ACHN (cell line): ENCODE results near the gene MFAP2.
A peak's percentile ranks its signal among the peaks of the same experiment; 100 is the strongest.
"Not testable (repeated sequence)": the region's sequence is repeated elsewhere in the genome, so short reads cannot be mapped to it uniquely, and the experiment has no call there.

Experiments used
- DNase-seq: peaks from one replicate; pipeline ENCODE4 v3.0.0-alpha.2; 2015
- in situ Hi-C: cut with HindIII; loops from 2 replicates; pipeline ENCODE4 v1.10.0; 2017; ENCODE audit warnings: low sequenced_read_pairs, low pct_ligation_motif_present, low pct_unique_long_range_greater_than_20kb

Gene MFAP2

DNA sequence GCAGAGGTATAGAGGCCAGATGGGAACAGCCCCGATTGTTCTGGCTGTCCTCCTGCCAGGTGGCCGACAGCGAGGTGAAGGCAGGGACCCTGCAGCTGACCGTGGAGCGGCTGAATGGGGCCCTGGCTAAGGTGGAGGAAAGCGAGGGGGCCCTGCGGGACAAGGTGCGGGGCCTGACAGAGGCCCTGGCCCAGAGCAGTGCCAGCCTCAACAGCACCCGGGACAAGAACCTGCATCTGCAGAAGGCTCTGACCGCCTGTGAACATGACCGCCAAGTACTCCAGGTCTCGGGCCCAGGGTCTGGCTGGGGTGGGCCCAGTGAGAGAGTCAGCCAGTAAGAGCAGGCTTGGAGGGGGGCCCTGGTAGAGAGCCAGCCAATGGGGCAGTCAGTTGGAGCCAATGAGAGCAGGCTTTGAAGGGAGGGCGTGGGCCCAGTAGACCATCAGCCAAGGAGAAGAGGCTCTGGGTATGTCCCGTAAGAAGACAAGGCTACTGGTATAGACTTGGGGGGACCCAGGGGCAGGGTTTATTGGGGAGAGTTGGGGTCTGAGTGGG lies 11.3 kb downstream of the MFAP2 start:
- in situ Hi-C loops, result no loop called here
- DNase-seq, result no peak

DNA sequence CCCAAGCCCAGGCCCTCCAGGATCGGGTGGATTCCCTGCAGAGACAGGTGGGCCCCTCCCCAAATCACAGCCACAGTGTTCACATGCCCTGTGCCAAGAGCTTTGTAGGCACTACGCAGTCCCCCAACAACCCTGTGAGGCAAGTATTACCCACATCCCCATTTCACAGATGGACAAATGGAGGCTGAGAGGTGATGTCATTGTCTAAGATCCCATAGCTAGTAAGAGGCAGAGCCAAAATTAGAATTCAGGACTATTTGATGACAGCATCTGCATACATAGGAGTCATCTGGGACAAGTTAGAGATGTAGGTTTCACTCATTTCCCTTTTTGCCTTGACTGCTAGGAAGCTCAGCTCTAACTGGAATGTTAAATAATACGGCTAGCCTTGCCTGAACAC lies 12.0 kb downstream of the MFAP2 start:
- no peak for DNase-seq
- in situ Hi-C loops, result no loop called here

DNA sequence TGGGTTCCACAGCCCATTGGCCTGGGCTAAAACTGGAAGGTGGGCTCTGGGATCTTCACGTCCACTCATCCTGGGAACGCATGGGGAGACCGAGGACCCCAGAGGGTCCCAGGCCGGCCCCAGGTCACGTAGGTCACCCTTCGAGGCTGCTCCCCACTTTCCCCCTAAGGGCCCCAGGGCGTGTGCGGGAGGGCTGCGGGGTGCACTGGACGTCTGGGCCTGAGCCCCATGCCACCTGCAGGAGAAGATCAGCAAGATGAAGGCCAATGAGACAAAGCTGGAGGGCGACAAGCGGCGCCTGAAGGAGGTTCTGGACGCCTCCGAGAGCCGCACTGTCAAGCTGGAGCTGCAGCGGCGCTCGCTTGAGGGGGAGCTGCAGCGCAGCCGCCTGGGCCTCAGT lies 12.5 kb downstream of the MFAP2 start:
- in situ Hi-C loops, result no loop called here
- no peak for DNase-seq

GRCh38 chr1:16967095-16967575 lies 13.3 kb downstream of the MFAP2 start:
- DNase-seq, result no peak
- in situ Hi-C loops, result no loop called here

- in situ Hi-C loops, result no loop called here
- no peak for DNase-seq
Measured at GRCh38 chr1:16966282-16966681, 14.1 kb downstream of the MFAP2 start.

- in situ Hi-C loops, result no loop called here
- DNase-seq, result no peak
Measured at GRCh38 chr1:16965486-16966067, 14.8 kb downstream of the MFAP2 start.

DNA sequence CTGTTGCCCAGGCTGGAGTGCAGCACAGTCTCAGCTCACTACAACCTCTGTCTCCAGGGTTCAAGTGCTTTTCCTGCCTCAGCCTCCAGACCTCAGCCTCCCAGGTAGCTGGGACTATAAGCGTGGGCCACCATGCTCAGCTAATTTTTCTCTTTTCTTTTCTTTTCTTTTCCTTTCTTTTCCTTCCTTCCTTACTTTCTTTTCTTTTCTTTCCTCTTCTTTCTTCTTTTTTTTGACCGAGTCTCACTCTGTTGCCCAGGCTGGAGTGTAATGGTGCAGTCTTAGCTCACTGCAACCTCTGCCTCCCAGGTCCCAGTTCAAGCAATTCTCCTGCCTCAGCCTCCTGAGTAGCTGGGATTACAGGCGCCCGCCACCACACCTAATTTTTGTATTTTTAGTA lies 16.3 kb downstream of the MFAP2 start:
- in situ Hi-C loops, DNase-seq: not testable (repeated sequence)

GRCh38 chr1:16961297-16962133 lies 18.9 kb downstream of the MFAP2 start:
- in situ Hi-C loops, result no loop called here
- DNase-seq, result no peak

GRCh38 chr1:16960560-16961296 lies 19.7 kb downstream of the MFAP2 start:
- in situ Hi-C loops, result no loop called here
- peak; percentile 83 for DNase-seq

DNA sequence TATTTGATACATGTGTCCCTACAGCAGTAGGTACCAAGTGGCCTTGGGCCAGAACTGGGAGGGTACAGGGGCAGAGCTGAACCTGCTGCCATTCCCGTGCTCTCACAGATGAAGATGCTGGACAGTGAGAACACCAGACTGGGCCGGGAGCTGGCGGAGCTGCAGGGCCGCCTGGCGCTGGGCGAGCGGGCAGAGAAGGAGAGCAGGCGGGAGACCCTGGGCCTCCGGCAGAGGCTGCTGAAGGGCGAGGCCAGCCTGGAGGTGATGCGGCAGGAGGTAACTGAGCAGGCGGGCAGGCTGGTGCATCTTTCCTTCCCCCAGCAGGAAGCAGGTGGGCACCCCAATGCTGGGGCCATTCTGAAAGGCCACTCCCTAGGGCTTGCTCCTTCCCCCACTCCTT lies 21.9 kb downstream of the MFAP2 start:
- DNase-seq, result no peak
- in situ Hi-C loops, result no loop called here

GRCh38 chr1:16957731-16958130 lies 22.7 kb downstream of the MFAP2 start:
- in situ Hi-C loops, result no loop called here
- no peak for DNase-seq

GRCh38 chr1:16956775-16957174 lies 23.6 kb downstream of the MFAP2 start:
- in situ Hi-C loops, result no loop called here

DNA sequence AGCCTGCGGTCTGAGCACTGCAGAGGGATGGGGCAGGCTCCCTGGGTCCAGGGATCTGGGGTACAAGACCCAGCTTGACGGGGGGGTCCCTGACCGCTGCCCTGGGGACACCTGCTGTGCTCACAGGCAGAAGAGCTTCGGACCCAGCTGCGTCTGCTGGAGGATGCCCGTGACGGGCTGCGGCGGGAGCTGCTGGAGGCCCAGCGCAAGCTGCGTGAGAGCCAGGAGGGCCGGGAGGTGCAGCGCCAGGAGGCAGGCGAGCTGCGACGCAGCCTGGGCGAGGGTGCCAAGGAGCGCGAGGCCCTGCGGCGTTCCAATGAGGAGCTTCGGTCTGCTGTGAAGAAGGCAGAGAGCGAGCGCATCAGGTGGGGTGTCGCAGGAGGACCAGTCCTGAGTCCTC lies 25.2 kb downstream of the MFAP2 start:
- no peak for DNase-seq
- in situ Hi-C loops, result no loop called here

More at GRCh38 chr1:16956775-16957174, 23.6 kb downstream of the MFAP2 start:
- DNase-seq, result no peak

DNA sequence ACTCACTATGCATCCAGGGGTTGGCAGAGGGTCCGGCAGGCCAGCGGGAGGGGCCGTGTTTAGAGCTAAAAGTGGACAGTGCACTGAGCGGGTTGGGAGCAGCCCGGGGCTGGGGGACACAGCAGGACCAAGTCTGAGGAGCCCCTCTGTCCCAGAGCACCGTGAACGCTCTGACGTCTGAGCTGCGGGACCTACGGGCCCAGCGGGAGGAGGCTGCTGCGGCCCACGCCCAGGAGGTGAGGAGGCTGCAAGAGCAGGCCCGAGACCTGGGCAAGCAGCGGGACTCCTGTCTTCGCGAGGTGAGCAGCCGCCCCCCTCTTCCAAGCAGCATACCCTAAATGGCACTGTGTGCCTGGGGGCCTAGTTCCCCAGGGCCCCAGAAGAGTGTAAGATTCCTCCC lies 25.8 kb downstream of the MFAP2 start:
- no peak for DNase-seq
- in situ Hi-C loops, result no loop called here

DNA sequence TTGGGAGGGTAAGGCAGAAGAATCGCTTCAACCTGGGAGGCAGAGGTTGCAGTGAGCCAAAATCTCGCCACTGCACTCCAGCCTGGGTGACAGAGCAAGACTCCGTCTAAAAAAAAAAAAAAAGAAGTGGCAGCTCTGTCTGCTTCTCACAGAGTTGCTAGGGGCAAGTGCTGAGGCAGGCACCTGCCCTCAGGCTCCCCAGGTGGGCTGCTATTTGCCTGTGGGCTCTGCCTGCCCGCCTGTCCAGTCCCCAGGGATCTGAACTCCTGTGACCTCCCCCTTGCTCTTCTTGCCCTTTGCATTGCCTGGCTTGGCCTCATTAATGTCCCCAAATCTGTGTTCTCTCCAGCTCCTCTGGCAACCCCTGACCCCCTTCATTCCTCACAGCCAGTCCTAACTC lies 28.0 kb downstream of the MFAP2 start:
- DNase-seq, in situ Hi-C loops: not testable (repeated sequence)

DNA sequence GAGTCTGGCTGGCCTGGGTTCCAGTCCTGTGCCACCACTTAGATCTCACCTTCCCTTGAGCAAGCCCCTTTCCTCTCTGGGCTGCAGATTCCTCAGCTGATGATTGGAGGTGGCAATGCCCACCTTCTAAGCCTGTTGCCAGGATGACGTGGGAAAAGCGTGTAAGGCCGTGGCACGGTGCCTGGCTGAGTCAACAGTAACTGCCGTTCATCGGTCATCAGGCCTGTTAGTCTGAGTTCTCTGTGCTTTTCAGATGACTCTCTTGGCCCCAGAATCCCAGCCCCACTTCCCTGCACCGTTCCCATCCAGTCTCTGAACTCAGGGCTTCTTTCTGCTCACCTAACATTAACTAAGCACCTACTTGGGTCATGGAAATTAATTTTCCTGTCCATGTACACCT lies 31.4 kb downstream of the MFAP2 start:
- DNase-seq, result peak; percentile 87
- in situ Hi-C loops, result not testable (repeated sequence)

- DNase-seq, result peak; percentile 100
- in situ Hi-C loops, result not testable (repeated sequence)
Measured at GRCh38 chr1:16948282-16948891, 32.0 kb downstream of the MFAP2 start.

DNA sequence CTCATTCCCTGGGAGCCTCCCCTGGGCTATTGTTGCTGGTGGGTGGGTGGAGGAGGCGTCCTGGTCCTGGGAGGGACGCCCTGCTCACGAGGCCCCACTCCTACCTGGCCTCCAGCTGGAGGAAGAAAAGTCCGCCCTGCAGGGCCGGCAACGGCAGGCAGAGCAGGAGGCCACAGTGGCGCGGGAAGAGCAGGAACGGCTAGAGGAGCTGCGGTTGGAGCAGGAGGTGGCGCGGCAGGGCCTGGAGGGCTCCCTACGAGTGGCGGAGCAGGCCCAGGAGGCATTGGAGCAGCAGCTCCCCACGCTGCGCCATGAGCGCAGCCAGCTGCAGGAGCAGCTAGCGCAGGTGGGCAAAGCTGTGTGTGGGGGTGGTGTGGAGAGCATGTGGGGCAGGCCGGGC lies 33.8 kb downstream of the MFAP2 start:
- DNase-seq, result no peak
- in situ Hi-C loops, result no loop called here

- in situ Hi-C loops, DNase-seq: not testable (repeated sequence)
Measured at GRCh38 chr1:16946185-16946584, 34.2 kb downstream of the MFAP2 start.
